Smooth muscle cell (in vitro differentiated cells): ENCODE measurements around the gene NAA38. TPM values are rescaled to one million over a fixed set of nuclear protein-coding genes. Genes with fewer than 3 reads are reported as not detected.

ENCODE experiments used
- DNase-seq: peaks from one replicate; lab custom pipeline; 2025; ENCODE audit not compliant: unreplicated experiment; lab: John Stamatoyannopoulos, UW
- H2AFZ ChIP-seq: fragments of 200-600 bp; sonication (generic); 2 replicates; pipeline ENCODE4 v1.6.0; 2016; ENCODE audit warnings: antibody characterized with exemption, low read depth, mild to moderate bottlenecking
- H3F3A ChIP-seq: fragments of 200-600 bp; sonication (generic); 2 replicates; pipeline ENCODE4 v1.6.0; 2017; ENCODE audit warnings: antibody characterized with exemption, low read depth
- H3K27ac ChIP-seq: fragments of 200-600 bp; sonication (generic); 2 replicates; pipeline ENCODE4 v1.5.1; 2016; ENCODE audit warnings: low read depth, mild to moderate bottlenecking
- H3K27me3 ChIP-seq: fragments of 200-600 bp; sonication (generic); 2 replicates; pipeline ENCODE4 v1.6.1; 2016; ENCODE audit warnings: low read depth, mild to moderate bottlenecking
- H3K36me3 ChIP-seq: fragments of 200-600 bp; sonication (generic); 2 replicates; pipeline ENCODE4 v1.5.1; 2016; ENCODE audit warnings: low read depth
- H3K4me1 ChIP-seq: fragments of 200-600 bp; sonication (generic); 2 replicates; pipeline ENCODE4 v1.5.1; 2016; ENCODE audit warnings: low read depth
- H3K4me2 ChIP-seq: fragments of 200-600 bp; sonication (generic); 2 replicates; pipeline ENCODE4 v1.6.0; 2016; ENCODE audit warnings: mild to moderate bottlenecking
- H3K4me3 ChIP-seq: fragments of 200-600 bp; sonication (generic); 2 replicates; pipeline ENCODE4 v1.5.1; 2016; ENCODE audit warnings: mild to moderate bottlenecking
- H3K79me2 ChIP-seq: fragments of 200-600 bp; sonication (generic); 2 replicates; pipeline ENCODE4 v1.6.0; 2016; ENCODE audit warnings: low read depth, mild to moderate bottlenecking
- H3K9ac ChIP-seq: fragments of 200-600 bp; sonication (generic); 2 replicates; pipeline ENCODE4 v1.6.0; 2016; ENCODE audit warnings: low read depth
- H3K9me3 ChIP-seq: fragments of 200-600 bp; sonication (generic); replicated peaks from 2 replicates; pipeline ENCODE4 v1.5.1; 2016; ENCODE audit warnings: low read depth
- H4K20me1 ChIP-seq: fragments of 200-600 bp; sonication (generic); 2 replicates; pipeline ENCODE4 v1.6.0; 2016; ENCODE audit warnings: low read depth
- CTCF ChIP-seq: fragments of 200-600 bp; sonication (generic); IDR thresholded peaks from 2 replicates; pipeline ENCODE4 v1.5.1; 2017; ENCODE audit warnings: borderline replicate concordance, mild to moderate bottlenecking, antibody characterized with exemption; ENCODE audit not compliant: insufficient read depth, poor library complexity, severe bottlenecking
- WGBS: methylation state at CpG from one replicate; pipeline ENCODE4 v1.1.7; 2016; ENCODE audit warnings: low lambda C conversion rate; 5-methylcytosine and 5-hydroxymethylcytosine counted together
- polyA plus RNA-seq: library from polyadenylated mRNA; unstranded; fragments of >200 nt; fragmentation: Nextera tagmentation; extraction: Ambion mirVana; gene quantifications from 2 replicates; pipeline ENCODE4 v1.2.1, GENCODE V29; 2016
- total RNA-seq: library from RNA; depleted of rRNA; stranded (reverse); fragments of >200 nt; gene quantifications from 2 replicates; pipeline ENCODE4 v1.2.3, GENCODE V29; 2014

Gene NAA38
- total and polyA plus RNA-seq, 2 experiments from 2014 or later = 76.4 to 99.4 TPM

- Histone ChIP-seq H3K27me3 (no peaks in the 10 kb centered on the region), H3F3A (peaks cover 17% of the 10 kb centered on the region), H3K4me2 (peak overlapping the region; percentile 100), H3K9ac (no peak overlapping the region), H3K9me3 (no peaks in the 10 kb centered on the region), H4K20me1 (no peaks in the 10 kb centered on the region), H3K79me2 (peaks cover 15% of the 10 kb centered on the region), H3K4me3 (peak overlapping the region; percentile 87), H3K27ac (peak overlapping the region; percentile 88), H3K4me1 (peaks cover 40% of the 10 kb centered on the region), H3K36me3 (no peaks in the 10 kb centered on the region), H2AFZ (no peak overlapping the region)
- WGBS = 69% methylated on average over 11 of the region's 11 CpGs
- peak; percentile 65 for DNase-seq
- TF ChIP-seq CTCF = peak; percentile 27
Measured at GRCh38 chr17:7889166-7889955, 32.0 kb upstream of the NAA38 start.

GRCh38 chr17:7888184-7888920, 31.0 kb upstream of the NAA38 start, which contains the start of gene CHD3:
CHD3 (plus strand) TSS chr17:7888789; CDS start chr17:7889001, 212 bp downstream.
- peak within 1 kb of the TSS; percentile 87 for H3K4me3 ChIP-seq
- H3K36me3 ChIP-seq = no peaks in the 10 kb centered on the region
- H3K27ac ChIP-seq = peak within 1 kb of the TSS; percentile 88
- H3K9me3 ChIP-seq = no peaks in the 10 kb centered on the region
- H3K4me1 ChIP-seq = peaks cover 49% of the 10 kb centered on the region
- no peak for DNase-seq
- 52% methylated on average over 18 of the region's 18 CpGs for WGBS
- H3F3A ChIP-seq = peaks cover 17% of the 10 kb centered on the region
- H2AFZ ChIP-seq = peak within 1 kb of the TSS; percentile 42
- H4K20me1 ChIP-seq = no peaks in the 10 kb centered on the region
- H3K4me2 ChIP-seq = peak within 1 kb of the TSS; percentile 100
- H3K9ac ChIP-seq = peak within 1 kb of the TSS; percentile 60
- H3K27me3 ChIP-seq = no peaks in the 10 kb centered on the region
- H3K79me2 ChIP-seq = peaks cover 15% of the 10 kb centered on the region
- no peak for TF ChIP-seq CTCF

GRCh38 chr17:7887482-7888183, 30.3 kb upstream of the NAA38 start:
- Histone ChIP-seq H3K4me3 (peak overlapping the region; percentile 87), H2AFZ (peak overlapping the region; percentile 42), H3K27me3 (no peaks in the 10 kb centered on the region), H4K20me1 (no peaks in the 10 kb centered on the region), H3K79me2 (peaks cover 15% of the 10 kb centered on the region), H3K36me3 (no peaks in the 10 kb centered on the region), H3K4me2 (peak overlapping the region; percentile 100), H3K9ac (peak overlapping the region; percentile 60), H3K4me1 (peaks cover 51% of the 10 kb centered on the region), H3K27ac (peak overlapping the region; percentile 88), H3K9me3 (no peaks in the 10 kb centered on the region), H3F3A (peaks cover 17% of the 10 kb centered on the region)
- WGBS = under 1% methylated on average over 29 of the region's 35 CpGs
- TF ChIP-seq CTCF = no peak
- peak; percentile 76 for DNase-seq
